Measurements from ENCODE around the gene STT3A.

The STT3A gene

DNA sequence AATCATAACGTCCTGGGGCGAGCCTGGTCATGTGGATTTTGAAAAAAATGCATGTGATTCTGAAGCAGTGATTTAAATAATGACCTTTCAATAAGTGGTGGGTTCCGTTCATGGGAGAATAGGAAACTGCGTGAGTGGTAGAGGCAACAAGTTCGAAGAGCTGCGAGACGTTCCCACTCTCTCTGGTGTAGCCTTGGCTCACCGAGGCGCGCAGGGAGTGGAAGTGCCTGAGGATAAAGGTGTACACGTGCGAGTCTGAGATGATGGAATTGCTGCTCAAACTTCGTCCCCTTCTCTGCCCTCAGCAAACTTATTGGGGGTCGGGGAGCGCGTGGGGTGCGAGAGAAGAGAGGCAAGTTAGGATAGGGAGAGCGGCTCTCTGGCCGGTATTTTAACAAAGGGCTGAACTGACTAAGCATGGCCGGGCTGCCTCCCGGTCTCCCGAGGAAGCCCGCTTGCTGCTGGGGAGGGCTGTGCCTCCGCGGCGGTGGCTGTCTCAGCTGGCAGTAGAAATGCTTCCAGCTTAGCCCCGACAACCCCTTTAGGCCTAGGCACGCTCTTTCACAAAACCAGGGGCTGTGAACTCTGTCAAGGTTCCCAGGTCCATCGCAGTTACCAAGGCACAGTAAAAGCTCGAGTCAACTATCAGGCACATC is 875 bp upstream of the STT3A start:
- DNase-seq = peak; percentile 71 to 75

- peak; percentile 10 to 18 for DNase-seq
Measured at GRCh38 chr11:125593114-125593820, 615 bp downstream of the STT3A start.

GRCh38 chr11:125594958-125595357 is 2.3 kb downstream of the STT3A start:
- DNase-seq = peak in 1 of 2 donors; percentile 2

GRCh38 chr11:125600663-125601062 is 8.0 kb downstream of the STT3A start:
- DNase-seq = no peak

GRCh38 chr11:125603207-125603606 is 10.6 kb downstream of the STT3A start:
- no peak for DNase-seq

DNA sequence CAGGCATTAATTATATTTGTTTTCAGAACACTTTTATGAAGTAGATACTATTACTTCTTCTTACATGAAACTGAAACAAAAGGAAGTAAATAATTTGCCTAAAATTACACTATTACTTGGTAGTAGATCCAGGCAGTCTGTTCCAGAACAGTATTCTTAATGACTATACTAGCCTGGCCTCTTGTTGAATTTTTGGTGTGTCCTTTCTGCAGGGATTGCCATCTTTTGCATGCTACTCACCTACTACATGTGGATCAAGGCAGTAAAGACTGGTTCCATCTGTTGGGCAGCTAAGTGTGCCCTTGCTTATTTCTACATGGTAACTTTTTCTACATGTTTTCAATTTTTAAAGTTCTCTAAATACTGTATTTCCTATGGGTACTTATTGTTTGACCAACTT is 12.8 kb downstream of the STT3A start:
- no peak for DNase-seq

DNA sequence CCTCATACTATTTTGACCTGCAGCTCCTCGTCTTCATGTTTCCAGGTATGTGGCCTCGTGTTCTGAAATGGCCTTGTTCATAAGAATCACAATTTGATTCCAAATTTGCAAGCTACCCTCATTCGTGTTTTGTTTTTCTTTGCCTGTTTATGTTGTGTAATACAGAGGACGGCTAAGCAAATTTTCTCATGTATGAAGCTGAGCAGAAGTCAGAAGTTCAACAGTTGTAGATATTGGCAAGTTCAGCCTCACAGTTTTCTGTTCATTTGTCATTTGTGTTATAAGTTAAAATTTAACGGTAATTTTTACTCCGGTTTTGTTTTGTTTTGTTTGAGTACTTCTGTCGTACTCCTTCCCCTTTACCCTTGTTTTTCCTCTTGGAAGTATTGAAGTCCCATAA is 16.9 kb downstream of the STT3A start:
- no peak for DNase-seq

DNA sequence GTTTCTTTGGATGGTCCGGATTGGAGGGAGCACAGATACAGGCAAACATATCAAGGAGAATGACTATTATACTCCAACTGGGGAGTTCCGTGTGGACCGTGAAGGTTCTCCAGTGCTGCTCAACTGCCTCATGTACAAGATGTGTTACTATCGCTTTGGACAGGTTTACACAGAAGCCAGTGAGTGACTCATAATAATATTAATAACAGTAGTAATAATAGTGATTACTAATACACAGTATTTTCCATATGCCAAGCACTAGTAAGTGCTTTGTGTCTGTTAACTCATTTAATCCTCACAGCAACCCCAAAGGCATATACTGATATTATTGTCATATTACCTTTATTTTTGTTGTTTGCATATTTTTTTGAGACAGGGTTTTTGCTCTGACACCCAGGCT is 25.7 kb downstream of the STT3A start:
- DNase-seq = no peak

DNA sequence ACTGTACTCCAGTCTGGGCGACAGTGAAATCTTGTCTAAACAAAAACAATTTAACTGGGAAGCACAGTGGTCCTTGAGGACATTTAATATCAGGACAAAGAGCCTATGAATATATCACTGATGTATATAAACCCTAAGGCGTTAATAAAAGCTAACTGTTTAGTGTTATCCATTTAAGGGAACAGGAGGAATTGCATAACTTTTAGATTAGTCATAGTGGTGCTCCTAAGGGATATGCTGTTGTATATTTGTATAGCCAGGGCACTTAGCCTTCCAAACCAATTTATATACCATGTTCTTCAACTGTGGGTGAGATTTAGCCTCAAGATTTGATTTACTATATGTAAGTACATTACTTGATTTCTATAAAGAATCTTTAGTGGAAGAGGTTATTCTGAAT is 29.3 kb downstream of the STT3A start:
- DNase-seq = no peak

- no peak for DNase-seq
Measured at GRCh38 chr11:125623064-125623463, 30.4 kb downstream of the STT3A start.

DNA sequence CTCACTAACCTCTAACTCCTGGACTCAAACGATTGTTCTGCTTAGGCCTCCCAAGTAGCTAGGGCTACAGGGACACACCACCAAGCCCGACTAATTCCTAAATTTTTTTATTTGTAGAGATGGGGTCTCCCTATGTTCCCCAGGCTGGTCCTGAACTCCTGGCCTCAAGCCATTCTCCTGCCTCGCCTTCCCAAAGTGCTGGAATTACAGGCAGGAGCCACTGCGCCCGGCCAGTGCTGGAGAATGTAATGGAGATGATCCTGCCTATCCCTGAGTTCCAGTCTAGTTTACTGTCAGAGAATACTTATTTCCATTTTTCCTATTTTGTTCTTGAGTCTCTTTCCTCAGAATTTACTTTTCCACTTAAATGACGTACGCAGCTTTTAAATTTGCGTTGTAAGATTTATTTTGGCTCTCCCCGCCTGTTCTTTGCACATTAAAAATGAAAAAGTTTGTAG is 32.1 kb downstream of the STT3A start, which contains the start of gene CHEK1:
TSS of gene CHEK1 (plus strand) at position 408 of the 458 bp plus-strand sequence. CDS start 1,606 bp downstream, outside the sequence.
- no peak for DNase-seq

DNA sequence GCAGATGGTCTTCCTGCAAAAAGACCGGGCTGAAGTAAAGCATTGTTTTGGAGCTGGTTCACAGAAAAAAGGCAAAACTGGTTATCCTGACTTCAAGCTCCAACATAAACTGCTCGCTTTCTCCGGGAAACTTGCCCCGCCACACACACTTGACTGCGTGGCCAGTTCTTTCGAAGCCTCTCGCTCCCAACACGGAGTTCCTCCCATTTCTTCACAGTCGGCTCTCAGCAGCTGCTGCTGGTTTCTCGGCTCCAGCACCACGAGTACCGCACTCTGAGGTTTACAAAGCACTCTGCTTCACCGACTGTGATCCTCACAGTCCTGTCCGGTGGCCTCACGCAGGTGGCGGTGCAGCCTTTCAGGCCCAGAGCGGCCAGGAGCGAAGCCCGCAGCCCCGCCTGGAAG is 32.6 kb downstream of the STT3A start:
- DNase-seq = peak in 1 of 2 donors; percentile 49

DNA sequence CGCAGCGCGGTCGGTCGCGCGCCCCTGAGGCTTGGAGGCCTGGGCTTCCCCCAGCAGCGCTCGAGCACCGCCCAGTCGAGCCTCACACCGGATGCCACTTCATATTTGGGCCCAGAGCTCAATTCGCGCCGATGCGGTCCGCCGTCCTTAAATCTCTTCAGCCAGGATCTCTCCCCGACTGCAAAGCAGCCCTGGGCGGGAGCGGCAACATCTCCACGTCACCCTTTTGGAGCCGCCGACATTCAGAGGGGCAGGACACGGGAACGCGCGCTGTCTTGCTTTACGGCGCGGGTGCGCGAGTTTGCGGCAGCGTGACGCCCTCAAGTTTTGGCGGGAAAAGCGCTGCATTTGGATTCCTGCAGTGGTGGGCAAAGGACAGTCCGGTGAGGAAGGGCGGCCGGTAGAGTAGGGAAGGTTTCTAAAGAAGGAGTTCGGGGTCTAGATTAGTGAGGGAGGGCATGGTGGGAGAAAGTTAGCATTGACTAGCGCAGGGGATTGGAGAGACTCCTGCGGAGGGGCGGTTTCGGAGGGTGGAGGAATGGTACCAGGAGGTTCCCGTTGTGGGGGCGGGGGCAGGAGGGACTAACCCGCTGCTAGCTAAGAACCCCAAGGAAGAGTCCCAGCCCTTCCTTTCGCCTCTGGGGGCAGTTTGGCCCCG is 33.1 kb downstream of the STT3A start:
- DNase-seq = peak; percentile 91 to 93

- no peak for DNase-seq
Measured at GRCh38 chr11:125626288-125626950, 33.8 kb downstream of the STT3A start.

GRCh38 chr11:125627236-125627910 is 34.7 kb downstream of the STT3A start:
- DNase-seq = no peak

DNA sequence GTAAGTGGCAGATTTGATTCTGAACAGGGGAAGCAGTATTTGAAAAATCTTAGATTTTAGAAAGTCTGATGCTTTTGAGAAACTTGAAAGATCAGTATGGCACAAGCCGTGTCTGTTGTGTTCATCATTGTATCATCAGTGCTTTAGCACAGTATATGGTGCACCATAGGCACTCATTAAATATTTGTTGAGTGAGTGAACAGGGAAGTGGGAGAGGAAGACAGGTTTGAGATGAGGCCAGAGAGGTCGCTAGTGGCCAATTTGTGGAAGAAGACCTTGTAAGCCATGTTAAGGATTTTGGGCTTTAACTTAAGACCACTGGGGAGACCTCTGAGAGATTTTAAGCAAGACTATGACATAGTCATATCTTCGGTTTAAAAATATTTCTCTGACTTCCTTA is 45.2 kb downstream of the STT3A start:
- DNase-seq = no peak

- DNase-seq = no peak
Measured at GRCh38 chr11:125638315-125638714, 45.7 kb downstream of the STT3A start.

DNA sequence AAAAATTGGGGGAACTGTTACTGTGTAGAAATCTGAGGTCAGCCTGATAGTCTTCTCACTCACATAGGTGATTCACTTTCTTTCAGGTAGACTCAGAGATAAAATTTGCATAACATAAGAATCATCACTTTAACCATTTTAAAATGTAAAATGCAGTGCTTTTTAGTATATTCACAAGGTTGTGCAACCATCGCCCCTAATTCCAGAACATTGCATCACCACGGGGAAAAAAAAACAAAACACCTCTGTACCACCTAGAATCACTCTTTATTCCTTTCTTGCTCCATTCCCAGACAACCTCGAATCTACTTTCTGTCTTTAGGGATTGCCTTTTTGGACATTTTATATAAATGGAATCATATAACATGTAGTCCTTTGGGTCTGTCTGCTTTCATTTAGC is 53.2 kb downstream of the STT3A start:
- DNase-seq = no peak

DNA sequence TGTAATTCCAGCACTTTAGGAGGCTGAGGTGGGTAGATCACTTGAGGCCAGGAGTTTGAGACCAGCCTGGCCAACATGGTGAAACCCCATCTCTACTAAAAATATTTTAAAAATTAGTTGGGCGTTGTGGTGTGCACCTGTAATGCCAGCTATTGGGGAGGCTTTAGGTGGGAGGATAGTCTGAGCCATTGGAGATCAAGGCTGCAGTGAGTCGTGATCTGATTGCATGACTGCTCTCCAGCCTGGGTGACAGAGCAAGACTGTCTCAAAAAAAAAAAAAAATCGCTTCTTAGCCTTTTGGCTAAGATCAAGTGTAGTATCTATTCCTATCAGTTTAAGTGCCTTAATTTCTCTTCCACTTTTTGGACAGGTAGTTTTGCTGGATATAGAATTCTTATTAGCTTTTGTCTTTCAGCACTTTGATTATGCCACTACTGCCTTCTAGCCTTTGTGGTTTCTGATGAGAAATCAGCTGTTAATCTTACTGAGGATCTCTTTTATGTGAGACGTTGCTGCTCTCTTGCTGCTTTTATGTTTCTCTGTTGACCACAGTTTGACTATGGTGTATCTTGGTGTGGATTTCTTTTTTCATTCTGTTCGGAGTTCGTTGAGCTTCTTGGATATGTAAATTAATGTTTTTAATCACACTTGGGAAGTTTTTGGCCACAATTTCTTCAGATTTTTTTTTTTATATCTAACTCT is 57.0 kb downstream of the STT3A start:
- DNase-seq = no peak

GRCh38 chr11:125662689-125663088 is 70.0 kb downstream of the STT3A start:
- DNase-seq = no peak

GRCh38 chr11:125663910-125664309 is 71.3 kb downstream of the STT3A start:
- no peak for DNase-seq

DNA sequence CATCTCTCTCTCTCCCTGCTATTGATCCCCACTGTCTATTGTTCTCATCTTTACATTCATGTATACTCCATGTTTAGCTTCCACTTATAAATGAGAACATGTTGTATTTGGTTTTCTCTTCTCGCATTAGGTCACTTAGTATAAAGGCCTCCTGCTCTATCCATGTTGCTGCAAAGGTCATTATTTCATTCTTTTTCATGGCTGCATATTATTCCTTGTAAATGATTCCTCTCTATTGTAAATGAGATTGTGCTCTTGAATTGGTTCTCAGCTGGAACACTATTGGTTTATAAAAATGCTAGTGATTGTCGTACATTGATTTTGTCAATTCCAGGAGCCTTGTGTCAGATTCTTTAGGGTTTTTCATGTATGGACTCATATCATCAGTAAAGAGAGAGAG is 74.5 kb downstream of the STT3A start:
- DNase-seq = no peak

Measured in inflammatory macrophage treated with lipopolysaccharide for 1 hour (primary cell).